ENCODE data around the gene RTN4RL2. TPM values are rescaled to one million over a fixed set of nuclear protein-coding genes. Genes with fewer than 3 reads are reported as not detected.

The RTN4RL2 gene
- total and polyA plus RNA-seq, 9 of the 15 experiments (the other 6 are each of a cell fraction or from before 2014, with no cell fraction given), result 0.06 to 1.9 (median 0.34) TPM; not detected in 4

DNA sequence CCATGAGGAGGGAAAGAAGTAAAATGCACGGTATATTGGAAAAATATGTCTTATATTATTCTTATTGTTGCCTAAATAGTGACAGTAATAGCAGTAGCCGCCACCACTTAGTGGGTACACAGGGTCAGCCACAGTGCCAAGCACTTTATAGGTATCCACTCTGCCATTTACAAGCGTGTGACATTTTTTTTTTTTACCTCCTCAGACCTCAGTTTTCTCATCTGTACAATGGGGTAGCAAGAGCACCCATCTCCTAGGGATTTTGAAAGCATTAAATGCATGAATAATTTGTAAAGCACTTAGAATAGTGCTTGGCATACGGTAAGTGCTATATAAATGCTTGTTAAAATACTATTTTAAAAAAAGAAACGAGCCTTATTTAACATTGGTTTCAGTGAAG lies 8.9 kb downstream of the RTN4RL2 start:
- H3K27ac ChIP-seq (ENCODE audit: extremely low read depth, low read depth, low read length), result no peak overlapping the region
- intact Hi-C loops (cut with micrococcal nuclease), result no loop called here
- H3K4me3 ChIP-seq, result no peak overlapping the region
- no TSS peak for BruUV-seq (replicated peaks)
- no peak overlapping the region for H2AFZ ChIP-seq (ENCODE audit: low read depth, low read length)
- H3K36me3 ChIP-seq (ENCODE audit: control insufficient read depth, insufficient read depth, low read length), result peaks cover 3% of the 10 kb centered on the region; the same call in 1 of the 3 replicates
- POLR2A ChIA-PET, result no interaction called here
- WGBS (ENCODE audit: insufficient coverage, low coverage, missing lambda C conversion rate), result 41% methylated on average over 5 of the region's 5 CpGs
- H3K9me3 ChIP-seq (replicated peaks; ENCODE audit: control insufficient read depth, insufficient read depth, low read depth, low read length), result no peaks in the 10 kb centered on the region
- no peaks in the 10 kb centered on the region for H3K79me2 ChIP-seq (ENCODE audit: control insufficient read depth, insufficient read depth, low read length)
- no peak overlapping the region for H3K4me2 ChIP-seq (ENCODE audit: insufficient read depth, low read length)
- FAIRE-seq (no peak), ATAC-seq (no peak), DNase-seq (ENCODE audit: extremely low read depth in 1 of 4, low spot score in 3 of 4) (no peak)
- TF ChIP-seq RFX1 (IDR thresholded peaks at IDR 0.05), result no peak
- no peak for TF ChIP-seq ZNF311 (CRISPR knock-in tag; IDR thresholded peaks at IDR 0.05)
- no peak for TF ChIP-seq THRAP3 (IDR thresholded peaks at IDR 0.05; ENCODE audit: borderline replicate concordance)
- TF ChIP-seq SIN3A (IDR thresholded peaks at IDR 0.05; ENCODE audit: borderline replicate concordance in 2 of 2, control insufficient read depth in 1 of 2, low read depth in 2 of 2, low read length in 2 of 2), result no peak
- TF ChIP-seq, protein P1, sequence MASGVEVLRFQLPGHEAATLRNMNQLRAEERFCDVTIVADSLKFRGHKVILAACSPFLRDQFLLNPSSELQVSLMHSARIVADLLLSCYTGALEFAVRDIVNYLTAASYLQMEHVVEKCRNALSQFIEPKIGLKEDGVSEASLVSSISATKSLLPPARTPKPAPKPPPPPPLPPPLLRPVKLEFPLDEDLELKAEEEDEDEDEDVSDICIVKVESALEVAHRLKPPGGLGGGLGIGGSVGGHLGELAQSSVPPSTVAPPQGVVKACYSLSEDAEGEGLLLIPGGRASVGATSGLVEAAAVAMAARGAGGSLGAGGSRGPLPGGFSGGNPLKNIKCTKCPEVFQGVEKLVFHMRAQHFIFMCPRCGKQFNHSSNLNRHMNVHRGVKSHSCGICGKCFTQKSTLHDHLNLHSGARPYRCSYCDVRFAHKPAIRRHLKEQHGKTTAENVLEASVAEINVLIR (CRISPR knock-in tag; IDR thresholded peaks at IDR 0.05), result no peak
- peak; percentile 92 for TF ChIP-seq BCOR (IDR thresholded peaks at IDR 0.05)
- TF ChIP-seq HDAC2 (IDR thresholded peaks at IDR 0.05), result peak; percentile 57; the same call in 1 of the 2 replicates
- TF ChIP-seq ADNP (tag; IDR thresholded peaks at IDR 0.05), result peak; percentile 88
- TF ChIP-seq ZC3H8 (IDR thresholded peaks at IDR 0.05), result no peak
- TF ChIP-seq SMARCA5 (IDR thresholded peaks at IDR 0.05), result 0 out of 2 replicates have a peak, but pooled peaks have one; percentile 23
- peak; percentile 95 for TF ChIP-seq RBM25 (IDR thresholded peaks at IDR 0.05; ENCODE audit: low read depth, low read length, severe bottlenecking)
- TF ChIP-seq RCOR1 (IDR thresholded peaks at IDR 0.05; ENCODE audit: borderline replicate concordance in 1 of 2, low read depth in 2 of 2, low read length in 2 of 2), result peak in 1 of 2 experiments; percentile 57; a peak in 1 of 4 replicates
- TF ChIP-seq CHD4 (IDR thresholded peaks at IDR 0.05; ENCODE audit: insufficient read depth, insufficient replicate concordance, low read depth, low read length, poor library complexity, severe bottlenecking), result peak; percentile 66
- TF ChIP-seq KDM1A (IDR thresholded peaks at IDR 0.05), result peak; percentile 19 to 68; a peak in 1 of 4 replicates
- no peaks in the 10 kb centered on the region for H3K27me3 ChIP-seq (ENCODE audit: control insufficient read depth in 2 of 2, insufficient read depth in 2 of 2, low read length in 2 of 2)
- H3K9ac ChIP-seq (ENCODE audit: insufficient read depth in 1 of 2, low read depth in 2 of 2, low read length in 2 of 2), result no peak overlapping the region
- no peaks in the 10 kb centered on the region for H3K9me1 ChIP-seq (ENCODE audit: control insufficient read depth, insufficient read depth, low read length)
- CTCF ChIA-PET (ENCODE audit: low intra/inter-chr PET ratio), result no interaction called here
- peaks cover 16 to 25% of the 10 kb centered on the region in 2 experiments for H3K4me1 ChIP-seq (replicated peaks in 1 of 2; ENCODE audit: control insufficient read depth in 2 of 2, insufficient read depth in 2 of 2, low read length in 2 of 2)
- no peaks in the 10 kb centered on the region; the same call in 1 of the 2 replicates for H4K20me1 ChIP-seq (replicated peaks; ENCODE audit: control insufficient read depth, insufficient read depth, low read length)
- in situ Hi-C loops (cut with MboI), result no loop called here
